Activated T-helper 17 cell treated with anti-CD3 and anti-CD28 coated beads, Interleukin-2, amount 50 U/mL, for 72 hours (primary cell): ENCODE data around the gene CEP89. TPM values are rescaled to one million over a fixed set of nuclear protein-coding genes. Genes with fewer than 3 reads are reported as not detected.
A peak's percentile ranks its signal among the peaks of the same experiment; 100 is the strongest.
"Not testable (repeated sequence)": the region's sequence is repeated elsewhere in the genome, so short reads cannot be mapped to it uniquely, and the experiment has no call there.

Source experiments
- ATAC-seq: fragments of 150-1000 bp; cut with Tn5 transposase; replicated peaks from 2 replicates; pipeline ENCODE4 v1.10.0; 2021; ENCODE audit warnings: mild to moderate bottlenecking, moderate library complexity
- H3K27ac Mint-ChIP-seq: one replicate; pipeline ENCODE4 v1.8.0; 2022; ENCODE audit warnings: mixed read lengths
- H3K27me3 Mint-ChIP-seq: one replicate; pipeline ENCODE4 v1.8.0; 2022; ENCODE audit warnings: mixed read lengths
- H3K36me3 Mint-ChIP-seq: one replicate; pipeline ENCODE4 v1.8.0; 2022; ENCODE audit warnings: low read depth, mild to moderate bottlenecking, mixed read lengths
- H3K4me1 Mint-ChIP-seq: one replicate; pipeline ENCODE4 v1.8.0; 2022; ENCODE audit warnings: mixed read lengths
- H3K4me3 Mint-ChIP-seq: one replicate; pipeline ENCODE4 v1.8.0; 2022; ENCODE audit warnings: mild to moderate bottlenecking, mixed read lengths
- H3K9me3 Mint-ChIP-seq: one replicate; pipeline ENCODE4 v1.8.0; 2022; ENCODE audit warnings: mixed read lengths
- total RNA-seq, 2 donors: library from RNA; stranded (reverse); gene quantifications; one replicate each; pipeline ENCODE4 v1.2.3, GENCODE V29; 2022

CEP89 gene
- total RNA-seq, 2 donors from 2014 or later, result 16.6 to 21.4 TPM

- H3K4me1 Mint-ChIP-seq, result no peaks in the 10 kb centered on the region
- no peaks in the 10 kb centered on the region for H3K27me3 Mint-ChIP-seq
- no peaks in the 10 kb centered on the region for H3K36me3 Mint-ChIP-seq
Observed at GRCh38 chr19:32837531-32837930, 134.2 kb downstream of the CEP89 start.

GRCh38 chr19:32833388-32833787 lies 138.4 kb downstream of the CEP89 start:
- not testable (repeated sequence) for H3K4me1 Mint-ChIP-seq, H3K4me3 Mint-ChIP-seq, H3K27me3 Mint-ChIP-seq, ATAC-seq, H3K27ac Mint-ChIP-seq, H3K36me3 Mint-ChIP-seq, H3K9me3 Mint-ChIP-seq

More at GRCh38 chr19:32837531-32837930, 134.2 kb downstream of the CEP89 start:
- no peak overlapping the region for H3K27ac Mint-ChIP-seq
- no peak overlapping the region for H3K4me3 Mint-ChIP-seq
- H3K9me3 Mint-ChIP-seq, result peaks cover 10% of the 10 kb centered on the region
- ATAC-seq, result peak; percentile 37

DNA sequence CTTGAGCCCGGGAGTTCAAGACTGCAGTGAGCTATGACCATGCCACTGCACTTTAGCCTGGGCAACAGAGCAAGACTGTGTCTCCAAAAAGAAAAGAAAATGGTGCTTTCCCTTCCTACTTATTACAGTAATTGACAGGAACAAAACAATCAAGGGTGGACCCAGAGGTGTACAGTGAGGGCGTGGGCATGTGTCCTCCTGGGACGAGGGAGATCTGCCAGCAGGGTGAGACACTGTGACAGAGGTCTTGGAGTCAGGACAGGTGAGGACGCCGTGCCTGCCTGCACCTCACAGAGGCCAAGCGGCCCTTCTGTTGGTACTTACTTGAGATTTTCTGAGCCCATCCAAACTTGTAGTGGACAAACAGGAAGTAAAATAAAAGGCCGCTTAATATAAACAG lies 138.9 kb downstream of the CEP89 start:
- H3K27ac Mint-ChIP-seq, H3K27me3 Mint-ChIP-seq, H3K36me3 Mint-ChIP-seq, H3K4me3 Mint-ChIP-seq, H3K4me1 Mint-ChIP-seq, H3K9me3 Mint-ChIP-seq, ATAC-seq: not testable (repeated sequence)

- H3K36me3 Mint-ChIP-seq, H3K4me1 Mint-ChIP-seq, ATAC-seq, H3K27ac Mint-ChIP-seq, H3K4me3 Mint-ChIP-seq, H3K27me3 Mint-ChIP-seq, H3K9me3 Mint-ChIP-seq: not testable (repeated sequence)
Observed at GRCh38 chr19:32832094-32832493, 139.7 kb downstream of the CEP89 start.

GRCh38 chr19:32831611-32832010 lies 140.1 kb downstream of the CEP89 start:
- no peak for ATAC-seq
- Mint-ChIP-seq H3K27me3 (no peaks in the 10 kb centered on the region), H3K27ac (no peak overlapping the region), H3K9me3 (no peaks in the 10 kb centered on the region), H3K36me3 (no peaks in the 10 kb centered on the region), H3K4me3 (no peak overlapping the region), H3K4me1 (peaks cover 8% of the 10 kb centered on the region)

DNA sequence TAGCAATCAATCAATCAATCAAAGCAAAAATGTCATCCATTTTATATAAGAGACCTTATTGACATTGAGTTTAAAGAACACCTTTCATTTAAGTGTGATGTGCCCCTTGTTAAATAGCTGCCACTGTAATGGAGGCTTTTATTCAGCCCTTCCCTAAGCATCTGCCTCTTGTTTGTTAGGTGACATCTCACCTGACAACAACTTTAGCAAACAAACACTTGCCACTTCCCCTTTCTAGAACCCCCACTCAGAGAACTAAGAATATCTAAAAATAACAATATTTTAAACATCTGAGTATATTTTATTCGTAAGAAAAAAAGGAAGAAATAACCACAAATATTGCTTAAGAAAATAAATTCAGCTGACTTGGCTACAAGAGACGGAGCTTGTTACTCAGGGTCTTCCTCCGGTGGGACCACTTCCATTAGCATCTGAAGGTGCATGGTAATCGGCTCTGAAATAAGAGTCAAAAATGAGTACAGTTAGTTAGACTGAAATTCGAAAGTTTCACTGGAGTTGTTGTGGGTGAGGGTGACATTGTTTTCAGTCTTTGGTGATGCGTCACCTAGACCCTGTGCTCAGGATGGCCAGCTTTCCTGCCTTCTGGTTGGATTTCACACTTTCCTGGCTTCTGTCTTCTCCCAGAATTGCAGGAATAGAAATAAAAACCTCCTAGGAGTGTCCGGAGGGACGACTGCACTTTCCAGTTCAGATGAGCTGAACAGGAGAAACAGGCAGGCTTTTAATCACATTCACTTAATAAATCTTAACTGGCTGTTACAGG lies 141.3 kb downstream of the CEP89 start:
- H3K27ac Mint-ChIP-seq, result no peak overlapping the region
- no peaks in the 10 kb centered on the region for H3K27me3 Mint-ChIP-seq
- H3K4me3 Mint-ChIP-seq, result no peak overlapping the region
- H3K9me3 Mint-ChIP-seq, result no peaks in the 10 kb centered on the region
- no peaks in the 10 kb centered on the region for H3K36me3 Mint-ChIP-seq
- ATAC-seq, result no peak
- peaks cover 8% of the 10 kb centered on the region for H3K4me1 Mint-ChIP-seq

DNA sequence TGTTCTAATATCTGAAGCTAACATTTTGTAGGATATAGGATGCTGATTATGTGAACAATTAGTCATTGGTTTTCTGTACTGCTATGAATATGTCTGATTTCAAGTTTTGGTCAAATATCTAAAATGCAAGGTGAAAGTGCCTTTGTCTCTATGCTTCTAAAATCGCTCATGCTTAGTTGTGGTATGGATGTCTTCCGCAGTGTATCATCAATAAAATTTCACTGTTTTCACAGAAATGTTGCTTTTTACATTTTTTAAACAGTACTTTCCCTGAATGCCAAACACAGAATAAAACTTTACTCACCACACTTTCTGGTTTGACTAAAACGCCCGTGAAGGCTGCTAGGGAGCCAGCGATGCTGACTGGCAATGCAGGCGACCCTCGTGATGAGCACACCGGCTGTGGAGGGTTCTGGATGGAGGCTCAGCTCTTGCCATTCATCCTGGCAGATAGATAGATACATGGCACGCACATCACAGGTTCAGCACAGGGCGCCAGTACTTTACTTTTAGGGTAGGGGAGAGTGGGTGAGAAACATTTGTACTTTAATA lies 142.3 kb downstream of the CEP89 start:
- peak; percentile 60 for ATAC-seq
- Mint-ChIP-seq H3K4me3 (peak overlapping the region; percentile 35), H3K9me3 (no peaks in the 10 kb centered on the region), H3K27ac (peak overlapping the region; percentile 24), H3K4me1 (peaks cover 8% of the 10 kb centered on the region), H3K27me3 (no peaks in the 10 kb centered on the region), H3K36me3 (no peaks in the 10 kb centered on the region)

DNA sequence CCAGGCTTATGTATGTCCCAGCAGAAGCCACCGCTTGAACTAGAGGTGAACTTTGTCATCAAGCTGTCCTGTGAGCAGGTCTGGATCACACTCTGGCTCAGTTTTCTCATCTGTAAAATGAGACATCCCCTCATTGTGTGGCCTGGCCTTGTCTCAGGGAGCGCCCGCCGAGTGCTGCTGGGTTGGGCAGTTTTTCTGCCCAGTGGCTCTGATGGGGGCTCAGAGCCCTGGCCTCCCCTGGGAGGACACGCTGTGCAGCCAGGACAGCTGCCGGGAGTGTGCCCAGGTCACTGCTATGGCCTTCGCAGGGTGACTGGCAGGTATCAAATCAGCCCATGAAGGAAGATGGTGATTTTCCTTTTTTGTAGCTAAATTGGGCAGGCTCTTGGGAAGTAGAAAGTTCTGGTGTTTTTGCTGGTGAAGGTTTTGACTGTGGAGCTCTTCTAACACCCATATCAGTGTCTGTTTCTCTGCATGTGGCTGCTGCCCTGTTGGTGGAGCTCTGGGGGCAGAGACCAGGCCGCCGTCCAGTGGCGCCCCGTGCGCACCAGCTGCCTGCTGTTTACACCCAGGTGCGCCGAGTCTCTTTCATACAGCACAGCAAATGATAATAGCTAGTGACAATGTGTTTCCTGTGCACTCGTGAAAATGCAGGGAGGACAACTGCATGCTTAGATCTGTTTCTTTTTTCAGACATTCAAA lies 143.0 kb downstream of the CEP89 start:
- Mint-ChIP-seq H3K9me3 (no peaks in the 10 kb centered on the region), H3K27me3 (no peaks in the 10 kb centered on the region), H3K36me3 (no peaks in the 10 kb centered on the region), H3K4me1 (peaks cover 8% of the 10 kb centered on the region), H3K27ac (peak overlapping the region; percentile 24), H3K4me3 (no peak overlapping the region)
- no peak for ATAC-seq

DNA sequence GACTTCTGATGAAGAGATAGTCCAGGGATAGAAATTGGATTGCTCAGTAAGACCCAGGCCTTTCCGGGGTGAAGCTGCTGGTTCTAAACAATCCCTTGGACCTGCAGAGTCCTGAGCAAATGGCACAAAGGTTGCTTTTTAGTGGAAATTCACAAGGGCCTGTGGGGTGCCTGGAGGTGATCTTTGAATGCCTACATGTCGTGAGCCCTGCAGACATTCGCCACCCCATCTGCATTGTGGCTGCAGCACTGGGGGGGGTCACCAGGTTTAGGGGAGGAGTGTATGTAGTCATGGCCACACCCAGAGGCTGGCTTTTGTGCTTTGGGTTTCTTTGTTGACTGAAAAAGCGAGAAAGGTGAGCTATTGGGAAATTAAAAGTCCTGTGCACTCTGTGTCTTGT lies 143.6 kb downstream of the CEP89 start:
- no peak overlapping the region for H3K27ac Mint-ChIP-seq
- H3K9me3 Mint-ChIP-seq, result no peaks in the 10 kb centered on the region
- no peak for ATAC-seq
- no peak overlapping the region for H3K4me3 Mint-ChIP-seq
- H3K36me3 Mint-ChIP-seq, result no peaks in the 10 kb centered on the region
- H3K4me1 Mint-ChIP-seq, result peaks cover 8% of the 10 kb centered on the region
- no peaks in the 10 kb centered on the region for H3K27me3 Mint-ChIP-seq

Other genes with a start within 250 kb of the CEP89 start
- under 1 TPM in 1 of 2 donors, not detected in 1; 0.56 TPM for gene SLC7A9, start 102.2 kb downstream of the CEP89 start, total RNA-seq
- 1 to 10 TPM; 8.2 to 9.6 TPM for gene FAAP24, start 284 bp upstream of the CEP89 start, total RNA-seq
- gene RHPN2, start 92.9 kb upstream of the CEP89 start, total RNA-seq, result 1 to 10 TPM; 2.3 TPM
- gene GPATCH1, start 109.2 kb upstream of the CEP89 start, total RNA-seq, result 10 to 100 TPM; 10.4 to 10.7 TPM
- gene WDR88, start 160.2 kb upstream of the CEP89 start, total RNA-seq, result under 1 TPM in 1 of 2 donors, not detected in 1; 0.58 TPM
- gene LRP3, start 222.4 kb upstream of the CEP89 start, total RNA-seq, result not detected